SK-N-SH treated with all-trans-retinoic acid at 6 μM for 48 hours (cell line): ENCODE measurements around the gene CKLF.

Source experiments
- ATAC-seq: fragments of 200-7000 bp; cut with Tn5 transposase; 3 replicates; pipeline ENCODE4 v1.9.1; 2020; ENCODE audit warnings: mild to moderate bottlenecking, moderate library complexity
- ARNTL ChIP-seq: fragments of 450-650 bp; formaldehyde crosslinking; IDR thresholded peaks from 2 replicates; pipeline ENCODE4 v1.5.0; 2020; ENCODE audit warnings: low read depth, mild to moderate bottlenecking, moderate library complexity, borderline replicate concordance
- CSDC2 ChIP-seq: fragments of 250-450 bp; sonication (Bioruptor Pico); IDR thresholded peaks from 2 replicates; pipeline ENCODE4 v1.5.0; 2020; ENCODE audit warnings: mild to moderate bottlenecking, moderate library complexity
- GLIS3 ChIP-seq: fragments of 250-450 bp; sonication (Bioruptor Pico); IDR thresholded peaks from 2 replicates; pipeline ENCODE4 v1.5.0; 2020; ENCODE audit warnings: mild to moderate bottlenecking, moderate library complexity
- ISL1 ChIP-seq: fragments of 250-450 bp; sonication (Bioruptor Pico); IDR thresholded peaks from 2 replicates; pipeline ENCODE4 v2.1.2; 2022; ENCODE audit warnings: mild to moderate bottlenecking, moderate library complexity
- OSR1 ChIP-seq: fragments of 250-450 bp; sonication (Bioruptor Pico); IDR thresholded peaks from 2 replicates; pipeline ENCODE4 v1.8.0; 2022; ENCODE audit warnings: moderate library complexity, mild to moderate bottlenecking, inconsistent platforms
- PPARA ChIP-seq: fragments of 250-450 bp; sonication (Bioruptor Pico); IDR thresholded peaks from 2 replicates; pipeline ENCODE4 v1.5.0; 2020; ENCODE audit warnings: mild to moderate bottlenecking, borderline replicate concordance
- RARB ChIP-seq: fragments of 250-450 bp; sonication (Bioruptor Pico); IDR thresholded peaks from 2 replicates; pipeline ENCODE4 v1.8.0; 2021; ENCODE audit warnings: mild to moderate bottlenecking, moderate library complexity
- SNAI2 ChIP-seq: fragments of 250-450 bp; sonication (Bioruptor Pico); IDR thresholded peaks from 2 replicates; pipeline ENCODE4 v1.5.0; 2020; ENCODE audit warnings: mild to moderate bottlenecking, moderate library complexity
- TCF4 ChIP-seq: fragments of 250-450 bp; sonication (Bioruptor Pico); IDR thresholded peaks from 2 replicates; pipeline ENCODE4 v1.8.0; 2021; ENCODE audit warnings: mild to moderate bottlenecking, moderate library complexity, borderline replicate concordance
- ZFP3 ChIP-seq: fragments of 250-450 bp; sonication (Bioruptor Pico); IDR thresholded peaks from 2 replicates; pipeline ENCODE4 v1.5.0; 2020; ENCODE audit warnings: mild to moderate bottlenecking, moderate library complexity
- ZFP30 ChIP-seq: fragments of 450-650 bp; formaldehyde crosslinking; IDR thresholded peaks from 2 replicates; pipeline ENCODE4 v1.5.0; 2022; ENCODE audit warnings: mild to moderate bottlenecking, moderate library complexity
- ZNF565 ChIP-seq: fragments of 450-650 bp; formaldehyde crosslinking; conservative IDR thresholded peaks from 2 replicates; pipeline ENCODE4 v1.5.0; 2020; ENCODE audit warnings: low read depth, mild to moderate bottlenecking, moderate library complexity
- ZNF8 ChIP-seq: fragments of 450-650 bp; formaldehyde crosslinking; IDR thresholded peaks from 2 replicates; pipeline ENCODE4 v1.5.0; 2020; ENCODE audit warnings: mild to moderate bottlenecking, moderate library complexity
- TF ChIP-seq, protein P1 (sequence below): fragments of 250-450 bp; sonication (Bioruptor Pico); IDR thresholded peaks from 2 replicates; pipeline ENCODE4 v1.5.1; 2021; ENCODE audit warnings: mild to moderate bottlenecking, moderate library complexity
- TF ChIP-seq, protein P2 (sequence below): fragments of 250-450 bp; sonication (Bioruptor Pico); IDR thresholded peaks from 2 replicates; pipeline ENCODE4 v1.5.1; 2020; ENCODE audit warnings: low read depth, mild to moderate bottlenecking, moderate library complexity
- TF ChIP-seq, protein P3 (sequence below): fragments of 250-450 bp; sonication (Bioruptor Pico); IDR thresholded peaks from 2 replicates; pipeline ENCODE4 v1.8.0; 2021; ENCODE audit warnings: low read depth, mild to moderate bottlenecking, moderate library complexity, borderline replicate concordance
- TF ChIP-seq, protein P4 (sequence below): fragments of 250-450 bp; sonication (Bioruptor Pico); IDR thresholded peaks from 2 replicates; pipeline ENCODE4 v1.5.0; 2020; ENCODE audit warnings: mild to moderate bottlenecking, moderate library complexity
- TF ChIP-seq, protein P5 (sequence below): fragments of 250-450 bp; sonication (Bioruptor Pico); IDR thresholded peaks from 2 replicates; pipeline ENCODE4 v1.8.0; 2020; ENCODE audit warnings: mild to moderate bottlenecking, moderate library complexity, borderline replicate concordance

Gene CKLF

DNA sequence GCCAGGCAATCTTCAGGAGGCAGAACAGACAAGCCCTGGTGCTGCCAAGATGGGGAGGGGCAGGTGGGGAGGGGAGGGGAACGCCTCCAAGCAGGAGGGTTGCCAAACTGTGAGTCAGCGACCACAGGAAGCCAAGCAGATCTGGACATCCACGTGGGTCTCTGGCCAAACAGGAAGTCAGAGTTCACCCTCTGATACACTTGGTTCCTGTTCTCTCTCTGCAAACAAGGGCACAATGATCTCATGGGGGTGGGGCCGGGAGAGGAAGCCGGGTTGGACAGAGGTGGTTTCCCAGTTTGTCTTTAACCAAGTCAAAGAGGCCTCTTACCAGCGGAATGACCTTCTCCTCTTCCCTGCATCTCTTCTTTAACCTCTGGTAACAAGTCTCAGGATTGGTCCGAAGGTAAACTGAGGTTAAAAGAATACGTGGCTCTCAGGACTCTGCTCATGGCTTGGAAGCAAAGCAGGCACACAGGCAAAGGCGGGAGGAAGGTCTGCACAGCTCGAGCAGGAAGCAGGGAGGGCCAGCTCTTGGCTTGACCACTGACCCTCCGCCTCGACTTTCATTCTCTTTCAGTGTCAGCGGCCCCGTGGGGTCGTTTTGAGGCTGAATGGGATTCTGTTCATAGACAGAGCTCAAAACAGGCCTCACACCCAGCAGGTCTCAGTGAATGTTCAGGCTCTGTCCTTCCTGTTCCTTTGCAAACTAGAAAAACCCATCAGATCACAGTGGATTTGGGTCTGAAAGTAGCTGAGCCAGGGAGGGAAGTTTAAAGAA, 35.4 kb upstream of the CKLF start:
- peak; percentile 26; the same call in 1 of the 2 replicates for TF ChIP-seq SNAI2 (CRISPR knock-in tag)
- TF ChIP-seq, protein P1, sequence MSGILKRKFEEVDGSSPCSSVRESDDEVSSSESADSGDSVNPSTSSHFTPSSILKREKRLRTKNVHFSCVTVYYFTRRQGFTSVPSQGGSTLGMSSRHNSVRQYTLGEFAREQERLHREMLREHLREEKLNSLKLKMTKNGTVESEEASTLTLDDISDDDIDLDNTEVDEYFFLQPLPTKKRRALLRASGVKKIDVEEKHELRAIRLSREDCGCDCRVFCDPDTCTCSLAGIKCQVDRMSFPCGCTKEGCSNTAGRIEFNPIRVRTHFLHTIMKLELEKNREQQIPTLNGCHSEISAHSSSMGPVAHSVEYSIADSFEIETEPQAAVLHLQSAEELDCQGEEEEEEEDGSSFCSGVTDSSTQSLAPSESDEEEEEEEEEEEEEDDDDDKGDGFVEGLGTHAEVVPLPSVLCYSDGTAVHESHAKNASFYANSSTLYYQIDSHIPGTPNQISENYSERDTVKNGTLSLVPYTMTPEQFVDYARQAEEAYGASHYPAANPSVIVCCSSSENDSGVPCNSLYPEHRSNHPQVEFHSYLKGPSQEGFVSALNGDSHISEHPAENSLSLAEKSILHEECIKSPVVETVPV, result no peak
- TF ChIP-seq, protein P2, sequence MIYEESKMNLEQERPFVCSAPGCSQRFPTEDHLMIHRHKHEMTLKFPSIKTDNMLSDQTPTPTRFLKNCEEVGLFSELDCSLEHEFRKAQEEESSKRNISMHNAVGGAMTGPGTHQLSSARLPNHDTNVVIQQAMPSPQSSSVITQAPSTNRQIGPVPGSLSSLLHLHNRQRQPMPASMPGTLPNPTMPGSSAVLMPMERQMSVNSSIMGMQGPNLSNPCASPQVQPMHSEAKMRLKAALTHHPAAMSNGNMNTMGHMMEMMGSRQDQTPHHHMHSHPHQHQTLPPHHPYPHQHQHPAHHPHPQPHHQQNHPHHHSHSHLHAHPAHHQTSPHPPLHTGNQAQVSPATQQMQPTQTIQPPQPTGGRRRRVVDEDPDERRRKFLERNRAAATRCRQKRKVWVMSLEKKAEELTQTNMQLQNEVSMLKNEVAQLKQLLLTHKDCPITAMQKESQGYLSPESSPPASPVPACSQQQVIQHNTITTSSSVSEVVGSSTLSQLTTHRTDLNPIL (CRISPR knock-in tag), result 0 out of 2 replicates have a peak, but pooled peaks have one; percentile 39
- 0 out of 2 replicates have a peak, but pooled peaks have one; percentile 51 for TF ChIP-seq ZFP3
- no peak for TF ChIP-seq CSDC2 (CRISPR knock-in tag)
- TF ChIP-seq, protein P3, sequence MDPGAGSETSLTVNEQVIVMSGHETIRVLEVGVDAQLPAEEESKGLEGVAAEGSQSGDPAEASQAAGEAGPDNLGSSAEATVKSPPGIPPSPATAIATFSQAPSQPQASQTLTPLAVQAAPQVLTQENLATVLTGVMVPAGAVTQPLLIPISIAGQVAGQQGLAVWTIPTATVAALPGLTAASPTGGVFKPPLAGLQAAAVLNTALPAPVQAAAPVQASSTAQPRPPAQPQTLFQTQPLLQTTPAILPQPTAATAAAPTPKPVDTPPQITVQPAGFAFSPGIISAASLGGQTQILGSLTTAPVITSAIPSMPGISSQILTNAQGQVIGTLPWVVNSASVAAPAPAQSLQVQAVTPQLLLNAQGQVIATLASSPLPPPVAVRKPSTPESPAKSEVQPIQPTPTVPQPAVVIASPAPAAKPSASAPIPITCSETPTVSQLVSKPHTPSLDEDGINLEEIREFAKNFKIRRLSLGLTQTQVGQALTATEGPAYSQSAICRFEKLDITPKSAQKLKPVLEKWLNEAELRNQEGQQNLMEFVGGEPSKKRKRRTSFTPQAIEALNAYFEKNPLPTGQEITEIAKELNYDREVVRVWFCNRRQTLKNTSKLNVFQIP, result 0 out of 2 replicates have a peak, but pooled peaks have one; percentile 9
- peak; percentile 61; the same call in 1 of the 2 replicates for TF ChIP-seq ZNF565
- ATAC-seq, result peak; percentile 90

DNA sequence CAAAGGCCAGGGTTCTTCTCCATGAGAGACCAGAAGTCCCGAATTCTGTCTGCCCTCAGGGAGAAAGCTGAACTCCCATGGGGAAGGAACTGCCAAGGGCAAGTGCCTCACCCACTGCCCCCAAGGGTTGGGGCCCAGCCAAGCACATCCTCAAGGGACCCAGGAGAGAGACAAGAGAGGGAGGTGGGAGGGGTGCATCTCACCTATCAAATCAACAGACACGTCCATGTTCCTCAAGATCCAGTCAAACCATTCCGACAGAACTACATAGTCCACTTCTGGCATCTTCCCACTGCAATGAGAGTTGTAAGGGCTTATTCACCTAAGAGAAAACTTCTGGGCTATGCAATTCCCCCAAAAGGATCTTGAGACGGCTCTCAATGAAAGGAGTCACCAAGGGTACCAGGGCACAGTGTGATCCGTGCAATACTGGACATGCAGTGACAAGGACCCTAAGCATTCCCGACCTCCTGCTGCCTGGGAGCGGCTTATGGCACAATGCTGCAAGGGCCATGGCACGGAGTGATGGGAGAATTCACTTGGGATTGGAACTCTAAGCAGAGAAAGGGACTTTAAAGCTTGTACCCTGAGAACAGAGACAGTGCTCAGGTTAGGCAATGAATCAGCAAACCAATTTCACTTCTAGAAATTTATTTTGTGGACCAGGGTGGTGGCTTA, 34.7 kb upstream of the CKLF start:
- no peak for ATAC-seq
- TF ChIP-seq RARB (CRISPR knock-in tag), result no peak
- TF ChIP-seq CSDC2 (CRISPR knock-in tag), result no peak
- no peak for TF ChIP-seq ZNF8 (CRISPR knock-in tag)
- no peak for TF ChIP-seq ZFP30 (CRISPR knock-in tag)
- TF ChIP-seq, protein P4, sequence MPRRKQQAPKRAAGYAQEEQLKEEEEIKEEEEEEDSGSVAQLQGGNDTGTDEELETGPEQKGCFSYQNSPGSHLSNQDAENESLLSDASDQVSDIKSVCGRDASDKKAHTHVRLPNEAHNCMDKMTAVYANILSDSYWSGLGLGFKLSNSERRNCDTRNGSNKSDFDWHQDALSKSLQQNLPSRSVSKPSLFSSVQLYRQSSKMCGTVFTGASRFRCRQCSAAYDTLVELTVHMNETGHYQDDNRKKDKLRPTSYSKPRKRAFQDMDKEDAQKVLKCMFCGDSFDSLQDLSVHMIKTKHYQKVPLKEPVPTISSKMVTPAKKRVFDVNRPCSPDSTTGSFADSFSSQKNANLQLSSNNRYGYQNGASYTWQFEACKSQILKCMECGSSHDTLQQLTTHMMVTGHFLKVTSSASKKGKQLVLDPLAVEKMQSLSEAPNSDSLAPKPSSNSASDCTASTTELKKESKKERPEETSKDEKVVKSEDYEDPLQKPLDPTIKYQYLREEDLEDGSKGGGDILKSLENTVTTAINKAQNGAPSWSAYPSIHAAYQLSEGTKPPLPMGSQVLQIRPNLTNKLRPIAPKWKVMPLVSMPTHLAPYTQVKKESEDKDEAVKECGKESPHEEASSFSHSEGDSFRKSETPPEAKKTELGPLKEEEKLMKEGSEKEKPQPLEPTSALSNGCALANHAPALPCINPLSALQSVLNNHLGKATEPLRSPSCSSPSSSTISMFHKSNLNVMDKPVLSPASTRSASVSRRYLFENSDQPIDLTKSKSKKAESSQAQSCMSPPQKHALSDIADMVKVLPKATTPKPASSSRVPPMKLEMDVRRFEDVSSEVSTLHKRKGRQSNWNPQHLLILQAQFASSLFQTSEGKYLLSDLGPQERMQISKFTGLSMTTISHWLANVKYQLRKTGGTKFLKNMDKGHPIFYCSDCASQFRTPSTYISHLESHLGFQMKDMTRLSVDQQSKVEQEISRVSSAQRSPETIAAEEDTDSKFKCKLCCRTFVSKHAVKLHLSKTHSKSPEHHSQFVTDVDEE (CRISPR knock-in tag), result no peak
- TF ChIP-seq, protein P5, sequence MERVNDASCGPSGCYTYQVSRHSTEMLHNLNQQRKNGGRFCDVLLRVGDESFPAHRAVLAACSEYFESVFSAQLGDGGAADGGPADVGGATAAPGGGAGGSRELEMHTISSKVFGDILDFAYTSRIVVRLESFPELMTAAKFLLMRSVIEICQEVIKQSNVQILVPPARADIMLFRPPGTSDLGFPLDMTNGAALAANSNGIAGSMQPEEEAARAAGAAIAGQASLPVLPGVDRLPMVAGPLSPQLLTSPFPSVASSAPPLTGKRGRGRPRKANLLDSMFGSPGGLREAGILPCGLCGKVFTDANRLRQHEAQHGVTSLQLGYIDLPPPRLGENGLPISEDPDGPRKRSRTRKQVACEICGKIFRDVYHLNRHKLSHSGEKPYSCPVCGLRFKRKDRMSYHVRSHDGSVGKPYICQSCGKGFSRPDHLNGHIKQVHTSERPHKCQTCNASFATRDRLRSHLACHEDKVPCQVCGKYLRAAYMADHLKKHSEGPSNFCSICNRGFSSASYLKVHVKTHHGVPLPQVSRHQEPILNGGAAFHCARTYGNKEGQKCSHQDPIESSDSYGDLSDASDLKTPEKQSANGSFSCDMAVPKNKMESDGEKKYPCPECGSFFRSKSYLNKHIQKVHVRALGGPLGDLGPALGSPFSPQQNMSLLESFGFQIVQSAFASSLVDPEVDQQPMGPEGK (CRISPR knock-in tag), result no peak
- no peak for TF ChIP-seq GLIS3
- no peak for TF ChIP-seq OSR1 (CRISPR knock-in tag)
- TF ChIP-seq ISL1 (CRISPR knock-in tag), result no peak
- no peak for TF ChIP-seq ZNF565
- TF ChIP-seq, protein P2 (CRISPR knock-in tag), result no peak
- TF ChIP-seq ARNTL (CRISPR knock-in tag), result no peak
- TF ChIP-seq PPARA (CRISPR knock-in tag), result no peak
- TF ChIP-seq TCF4 (CRISPR knock-in tag), result no peak
- TF ChIP-seq ZFP3, result no peak
